ENCODE data around the gene UBE2S.

Gene UBE2S

DNA sequence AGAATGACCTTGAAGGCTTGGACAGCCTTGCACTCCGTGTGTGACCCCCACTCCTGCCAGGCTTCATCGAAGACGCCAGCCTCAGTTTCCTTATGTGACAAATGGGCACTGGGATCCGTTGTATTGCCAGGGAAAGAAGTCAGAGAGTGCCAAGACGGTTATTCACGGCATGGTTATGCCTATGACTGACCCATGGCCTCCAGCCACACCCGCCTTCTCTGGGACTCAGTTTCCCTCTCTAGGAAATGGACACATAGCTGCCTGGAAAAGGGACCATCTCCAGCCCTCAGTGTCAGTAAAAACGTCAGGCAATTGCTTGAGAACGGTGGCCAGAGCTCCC lies 915 bp upstream of the UBE2S start:
- H3K4me3 ChIP-seq (ENCODE audit: low read depth, low read length): peak overlapping the region; percentile 58
- TF ChIP-seq, protein P1, sequence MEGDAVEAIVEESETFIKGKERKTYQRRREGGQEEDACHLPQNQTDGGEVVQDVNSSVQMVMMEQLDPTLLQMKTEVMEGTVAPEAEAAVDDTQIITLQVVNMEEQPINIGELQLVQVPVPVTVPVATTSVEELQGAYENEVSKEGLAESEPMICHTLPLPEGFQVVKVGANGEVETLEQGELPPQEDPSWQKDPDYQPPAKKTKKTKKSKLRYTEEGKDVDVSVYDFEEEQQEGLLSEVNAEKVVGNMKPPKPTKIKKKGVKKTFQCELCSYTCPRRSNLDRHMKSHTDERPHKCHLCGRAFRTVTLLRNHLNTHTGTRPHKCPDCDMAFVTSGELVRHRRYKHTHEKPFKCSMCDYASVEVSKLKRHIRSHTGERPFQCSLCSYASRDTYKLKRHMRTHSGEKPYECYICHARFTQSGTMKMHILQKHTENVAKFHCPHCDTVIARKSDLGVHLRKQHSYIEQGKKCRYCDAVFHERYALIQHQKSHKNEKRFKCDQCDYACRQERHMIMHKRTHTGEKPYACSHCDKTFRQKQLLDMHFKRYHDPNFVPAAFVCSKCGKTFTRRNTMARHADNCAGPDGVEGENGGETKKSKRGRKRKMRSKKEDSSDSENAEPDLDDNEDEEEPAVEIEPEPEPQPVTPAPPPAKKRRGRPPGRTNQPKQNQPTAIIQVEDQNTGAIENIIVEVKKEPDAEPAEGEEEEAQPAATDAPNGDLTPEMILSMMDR (IDR thresholded peaks at IDR 0.05; ENCODE audit: insufficient read depth, low read length, missing control alignments): no peak
- no peak for DNase-seq (ENCODE audit: low read depth, low spot score)
- ChIA-PET CTCF (interaction anchor here (0.8 to 2.8 kb wide), 7 partner anchors 10 to 268 kb away, joined by 3 to 42 read pairs (median 6); partner anchors contain the start of gene TMEM238), POLR2A (no interaction called here)

DNA sequence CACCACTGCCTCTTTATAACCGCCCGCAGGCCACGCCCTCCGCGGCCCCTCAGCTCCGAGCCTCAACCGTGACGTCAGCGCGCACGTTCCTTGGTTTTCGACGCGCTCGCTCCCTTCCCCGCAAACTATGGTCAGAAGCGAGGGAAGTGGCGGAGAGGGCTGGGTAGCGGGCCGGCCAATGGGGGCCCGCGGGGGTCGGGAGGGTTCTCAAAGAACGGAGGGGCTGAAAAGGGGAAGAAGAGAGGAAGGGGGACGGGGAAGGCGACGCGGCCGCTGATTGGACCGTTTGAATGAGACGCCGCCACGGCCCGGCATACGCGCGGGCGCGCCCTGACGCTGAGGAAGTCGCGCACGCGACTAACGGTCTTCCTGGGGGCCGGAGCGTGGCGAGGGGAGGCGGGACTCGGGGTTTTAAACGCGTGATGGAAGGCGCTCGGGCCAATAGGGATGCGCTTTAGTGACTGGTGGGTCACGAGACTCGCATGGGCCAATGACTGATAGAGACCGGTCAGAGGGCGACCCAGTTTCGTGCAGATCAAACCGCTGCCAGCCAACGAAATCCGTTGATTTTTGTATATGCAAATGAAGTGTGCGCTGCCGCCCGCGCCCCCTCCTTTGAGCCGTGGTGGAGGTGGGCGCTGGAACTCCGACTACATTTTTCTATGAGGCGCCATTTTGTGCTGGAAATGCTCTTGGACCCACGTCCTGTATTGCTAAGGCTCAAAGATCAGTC lies 378 bp upstream of the UBE2S start:
- peak overlapping the region; percentile 84 for H3K4me3 ChIP-seq (ENCODE audit: low read depth, low read length)
- DNase-seq (ENCODE audit: low read depth, low spot score): peak; percentile 95
- ChIA-PET POLR2A (interaction anchor here (0.5 to 3.4 kb wide), 42 partner anchors 9 to 321 kb away, joined by 3 to 86 read pairs (median 4); partner anchors contain the start of genes FIZ1, HSPBP1, IL11 and ISOC2), CTCF (interaction anchor here (0.8 to 2.8 kb wide), 9 partner anchors 10 to 267 kb away, joined by 3 to 42 read pairs (median 6); partner anchors contain the start of gene TMEM238)
- TF ChIP-seq, protein P1 (IDR thresholded peaks at IDR 0.05; ENCODE audit: insufficient read depth, low read length, missing control alignments): no peak

DNA sequence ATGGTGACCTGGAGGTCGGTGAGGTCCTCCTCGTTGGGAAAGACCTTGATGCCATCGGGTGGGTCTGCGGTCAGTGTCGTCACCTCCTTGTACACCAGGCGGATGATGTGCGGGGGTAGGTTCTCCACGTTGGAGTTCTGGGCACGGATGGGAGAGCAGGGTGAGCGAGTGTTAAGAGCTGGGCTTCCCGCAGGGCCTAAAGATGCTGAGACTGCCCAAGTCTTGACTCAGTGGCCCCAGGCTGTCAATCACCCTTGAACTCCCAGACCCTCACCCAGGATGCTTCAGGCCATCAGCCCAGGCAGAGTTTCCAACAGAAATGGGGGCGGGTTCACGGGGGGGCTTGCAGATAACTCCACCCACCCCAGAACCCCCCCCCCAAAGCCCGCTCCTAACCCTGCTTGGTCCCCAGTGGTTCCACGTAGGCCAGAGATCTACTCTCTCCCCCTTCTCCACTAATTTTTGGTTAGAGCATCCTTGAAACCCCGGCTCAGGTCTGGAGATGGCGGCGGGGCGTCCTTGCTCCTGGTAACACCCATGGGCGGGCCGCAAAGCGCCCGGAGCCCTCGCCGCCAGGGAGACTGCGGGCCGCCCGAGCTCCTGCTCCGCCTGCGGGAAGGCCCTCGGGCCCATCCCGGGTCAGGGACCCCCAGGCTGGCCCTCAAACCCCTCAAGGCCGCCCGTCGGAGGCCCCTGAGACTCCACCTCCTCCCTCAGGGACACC lies 600 bp downstream of the UBE2S start:
- ChIA-PET POLR2A (interaction anchor here (0.6 to 3.4 kb wide), 33 partner anchors 8 to 321 kb away, joined by 3 to 86 read pairs (median 6); partner anchors contain the start of genes HSPBP1, IL11, ISOC2 and KMT5C), CTCF (interaction anchor here (1.0 to 2.7 kb wide), 4 partner anchors 11 to 266 kb away, joined by 3 to 8 read pairs (median 6); no protein-coding TSS in a partner anchor)

DNA sequence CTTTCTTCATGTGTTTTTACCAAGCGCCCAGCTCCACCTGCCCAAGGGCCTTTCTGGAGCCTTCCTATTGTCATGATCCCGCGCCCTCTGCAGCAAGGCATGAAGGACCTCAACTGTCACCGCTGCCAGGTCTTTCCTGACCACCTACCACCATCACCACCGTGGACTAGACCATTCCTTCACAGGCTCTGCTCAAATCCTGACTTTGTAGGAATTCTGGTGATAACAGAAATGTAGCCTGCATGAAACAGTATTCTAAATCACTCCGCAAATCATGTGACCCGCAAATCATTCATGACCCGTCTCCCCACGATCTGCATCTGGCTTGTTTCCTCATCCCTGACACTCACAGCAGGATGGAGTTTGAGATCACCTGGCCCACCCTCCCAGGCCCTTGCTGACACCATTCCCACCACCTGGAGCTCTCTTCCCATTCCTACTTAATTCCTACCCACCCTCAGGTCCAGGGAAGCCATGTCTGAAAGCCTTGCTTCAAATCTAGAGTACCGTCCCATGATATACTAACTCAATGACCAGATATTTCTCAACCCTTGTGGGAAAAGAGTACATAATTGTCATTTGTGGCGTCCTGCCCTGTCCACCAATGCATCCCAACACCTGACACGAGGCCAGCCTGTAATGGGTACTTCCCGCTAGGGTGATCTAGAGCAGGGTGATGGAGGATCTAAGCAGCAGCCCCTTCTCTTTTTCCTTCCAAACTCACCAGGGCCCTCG lies 1.3 kb downstream of the UBE2S start:
- H3K4me3 ChIP-seq (ENCODE audit: low read depth, low read length): peak overlapping the region; percentile 84
- TF ChIP-seq, protein P1 (IDR thresholded peaks at IDR 0.05; ENCODE audit: insufficient read depth, low read length, missing control alignments): no peak
- ChIA-PET CTCF (interaction anchor here (0.8 to 2.7 kb wide), 6 partner anchors 12 to 265 kb away, joined by 3 to 8 read pairs (median 4); no protein-coding TSS in a partner anchor), POLR2A (interaction anchor here (0.6 to 3.4 kb wide), 12 partner anchors 7 to 288 kb away, joined by 3 to 86 read pairs (median 5); partner anchors contain the start of genes PPP1R12C, RPL28, SYT5 and TMEM238)
- no peak for DNase-seq (ENCODE audit: low read depth, low spot score)

More for the DNA sequence above, 600 bp downstream of the UBE2S start:
- TF ChIP-seq, protein P1 (IDR thresholded peaks at IDR 0.05; ENCODE audit: insufficient read depth, low read length, missing control alignments): no peak
- DNase-seq (ENCODE audit: low read depth, low spot score): no peak
- H3K4me3 ChIP-seq (ENCODE audit: low read depth, low read length): peak overlapping the region; percentile 84

DNA sequence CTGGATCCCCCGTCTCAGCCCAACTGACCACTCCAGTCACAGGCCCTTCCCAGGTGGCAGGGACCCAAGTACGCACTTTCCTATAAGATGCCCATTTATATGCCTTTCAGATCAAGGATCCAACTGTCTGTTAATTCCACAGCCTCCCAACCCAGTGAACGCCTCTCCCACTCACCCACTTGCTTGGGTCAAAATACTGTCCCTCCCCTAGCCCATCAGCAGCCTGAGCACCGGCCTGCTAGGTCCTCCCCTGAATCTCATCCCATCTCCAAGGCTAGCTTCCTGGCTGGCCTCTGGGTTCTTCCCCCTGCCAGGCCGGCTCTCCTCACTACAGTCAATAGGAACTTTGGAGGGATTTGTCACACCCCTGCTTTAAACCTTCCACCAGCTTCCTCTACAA lies 1.9 kb downstream of the UBE2S start:
- DNase-seq (ENCODE audit: low read depth, low spot score): no peak
- H3K4me3 ChIP-seq (ENCODE audit: low read depth, low read length): peak overlapping the region; percentile 84
- CTCF ChIA-PET: interaction anchor here (0.8 to 2.7 kb wide), 7 partner anchors 12 to 265 kb away, joined by 3 to 8 read pairs (median 4); no protein-coding TSS in a partner anchor
- TF ChIP-seq, protein P1 (IDR thresholded peaks at IDR 0.05; ENCODE audit: insufficient read depth, low read length, missing control alignments): no peak
- POLR2A ChIA-PET: interaction anchor here (0.6 to 3.4 kb wide), 6 partner anchors 15 to 157 kb away, joined by 3 to 86 read pairs (median 4); partner anchors contain the start of gene RPL28

Data from AG04449 (cell line).